Stimulated activated CD4-positive, alpha-beta T cell treated with anti-CD3 and anti-CD28 coated beads, Interleukin-12 subunit alpha, Interleukin-12 subunit beta, amount 100 ng/mL, for 24 hours (primary cell): ENCODE results near the gene ACTL6A.
"Not testable (repeated sequence)": the region's sequence is repeated elsewhere in the genome, so short reads cannot be mapped to it uniquely, and the experiment has no call there.

Experiments used
- DNase-seq, 2 experiments: peaks; one replicate each; pipeline ENCODE4 v3.0.0-alpha.2; 2020; ENCODE audit warnings: low read depth in 2 of 2

Gene ACTL6A

GRCh38 chr3:179562591-179563270 is at the start of gene ACTL6A:
ACTL6A (plus strand) TSS chr3:179562926; CDS start chr3:179563093, 167 bp downstream.
- DNase-seq, result peak; percentile 98 to 100

GRCh38 chr3:179513862-179514261 is 48.9 kb upstream of the ACTL6A start:
- no peak for DNase-seq

GRCh38 chr3:179516461-179517251 is 46.1 kb upstream of the ACTL6A start:
- not testable (repeated sequence) for DNase-seq

GRCh38 chr3:179526482-179526881 is 36.2 kb upstream of the ACTL6A start:
- DNase-seq, result no peak

- no peak for DNase-seq
Observed at GRCh38 chr3:179526989-179527391, 35.7 kb upstream of the ACTL6A start.

- no peak for DNase-seq
Observed at GRCh38 chr3:179528772-179529171, 34.0 kb upstream of the ACTL6A start.

- DNase-seq, result no peak
Observed at GRCh38 chr3:179531576-179531975, 31.1 kb upstream of the ACTL6A start.

GRCh38 chr3:179533274-179533673 is 29.5 kb upstream of the ACTL6A start:
- no peak for DNase-seq

- no peak for DNase-seq
Observed at GRCh38 chr3:179536256-179536655, 26.5 kb upstream of the ACTL6A start.

GRCh38 chr3:179541094-179541493 is 21.6 kb upstream of the ACTL6A start:
- no peak for DNase-seq

- no peak for DNase-seq
Observed at GRCh38 chr3:179541596-179541995, 21.1 kb upstream of the ACTL6A start.

GRCh38 chr3:179542375-179542774 is 20.4 kb upstream of the ACTL6A start:
- DNase-seq, result no peak

- DNase-seq, result no peak
Observed at GRCh38 chr3:179544981-179545645, 17.6 kb upstream of the ACTL6A start.

- no peak for DNase-seq
Observed at GRCh38 chr3:179546814-179547241, 15.9 kb upstream of the ACTL6A start.

GRCh38 chr3:179551349-179552105 is 11.2 kb upstream of the ACTL6A start:
- no peak for DNase-seq

GRCh38 chr3:179558742-179559364 is 3.9 kb upstream of the ACTL6A start:
- DNase-seq, result peak in 1 of 2 experiments; percentile 28

GRCh38 chr3:179560791-179561190 is 1.9 kb upstream of the ACTL6A start:
- no peak for DNase-seq

GRCh38 chr3:179563271-179563783 is 601 bp downstream of the ACTL6A start:
- DNase-seq, result peak; percentile 34 to 63

GRCh38 chr3:179565496-179565895 is 2.8 kb downstream of the ACTL6A start:
- DNase-seq, result no peak

- DNase-seq, result no peak
Observed at GRCh38 chr3:179580992-179581391, 18.3 kb downstream of the ACTL6A start.

GRCh38 chr3:179589143-179589542 is 26.4 kb downstream of the ACTL6A start:
- no peak for DNase-seq
